Chondrocyte (in vitro differentiated cells): ENCODE measurements around the gene CPXM2. TPM values are rescaled to one million over a fixed set of nuclear protein-coding genes. Genes with fewer than 3 reads are reported as not detected.

Source experiments
- DNase-seq: peaks from one replicate; pipeline ENCODE4 v3.0.0; 2021; ENCODE audit warnings: mixed read lengths, low spot score
- H3K27ac Mint-ChIP-seq: one replicate; pipeline ENCODE4 v1.8.0; 2021; ENCODE audit warnings: mild to moderate bottlenecking, moderate library complexity, mixed read lengths; ENCODE audit not compliant: unreplicated experiment
- H3K27me3 Mint-ChIP-seq: 2 replicates; pipeline ENCODE4 v1.8.0; 2021; ENCODE audit warnings: low read depth, mixed read lengths
- H3K36me3 Mint-ChIP-seq: 2 replicates; pipeline ENCODE4 v1.8.0; 2021; ENCODE audit warnings: low read depth, mixed read lengths
- H3K4me1 Mint-ChIP-seq: 2 replicates; pipeline ENCODE4 v1.8.0; 2021; ENCODE audit warnings: low read depth, mild to moderate bottlenecking, mixed read lengths
- H3K4me3 Mint-ChIP-seq: one replicate; pipeline ENCODE4 v1.8.0; 2021; ENCODE audit warnings: mild to moderate bottlenecking, moderate library complexity, mixed read lengths; ENCODE audit not compliant: unreplicated experiment
- H3K9me3 Mint-ChIP-seq: 2 replicates; pipeline ENCODE4 v1.8.0; 2021; ENCODE audit warnings: low read depth, mixed read lengths
- total RNA-seq: library from RNA; stranded (reverse); gene quantifications from 3 replicates; pipeline ENCODE4 v1.2.1, GENCODE V29; 2021
- TF ChIP-seq, protein P1 (sequence below): fragments of 200-600 bp; sonication (generic); IDR thresholded peaks from 2 replicates; pipeline ENCODE4 v1.5.0; 2021; ENCODE audit warnings: antibody characterized with exemption, mild to moderate bottlenecking, moderate library complexity

Gene CPXM2
- total RNA-seq, 1 donor from 2014 or later: not detected

DNA sequence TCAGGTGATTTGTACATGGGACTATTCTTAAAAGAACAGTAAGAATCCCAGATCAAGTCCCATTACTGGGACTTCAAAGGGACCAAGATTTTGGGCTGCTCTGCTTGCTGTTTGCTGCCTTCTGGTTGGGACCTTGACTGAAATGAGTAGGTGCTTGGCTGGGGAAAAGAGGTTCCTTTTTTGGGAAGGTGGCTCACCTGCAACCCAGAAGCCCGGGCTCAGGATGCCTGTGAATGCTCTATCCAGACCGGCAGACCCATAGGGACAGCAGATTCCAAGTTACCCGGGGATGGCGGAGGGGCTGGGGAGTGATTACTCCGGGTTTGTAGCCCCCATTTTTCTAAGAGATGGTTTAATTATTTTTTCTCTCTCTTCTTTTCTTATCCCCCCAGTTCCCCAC is 104.0 kb downstream of the CPXM2 start:
- Mint-ChIP-seq H3K4me1 (no peaks in the 10 kb centered on the region), H3K9me3 (peaks cover 15% of the 10 kb centered on the region), H3K36me3 (no peaks in the 10 kb centered on the region), H3K27me3 (peaks cover 12% of the 10 kb centered on the region), H3K4me3 (no peak overlapping the region), H3K27ac (no peak overlapping the region)
- no peak for DNase-seq
- TF ChIP-seq, protein P1, sequence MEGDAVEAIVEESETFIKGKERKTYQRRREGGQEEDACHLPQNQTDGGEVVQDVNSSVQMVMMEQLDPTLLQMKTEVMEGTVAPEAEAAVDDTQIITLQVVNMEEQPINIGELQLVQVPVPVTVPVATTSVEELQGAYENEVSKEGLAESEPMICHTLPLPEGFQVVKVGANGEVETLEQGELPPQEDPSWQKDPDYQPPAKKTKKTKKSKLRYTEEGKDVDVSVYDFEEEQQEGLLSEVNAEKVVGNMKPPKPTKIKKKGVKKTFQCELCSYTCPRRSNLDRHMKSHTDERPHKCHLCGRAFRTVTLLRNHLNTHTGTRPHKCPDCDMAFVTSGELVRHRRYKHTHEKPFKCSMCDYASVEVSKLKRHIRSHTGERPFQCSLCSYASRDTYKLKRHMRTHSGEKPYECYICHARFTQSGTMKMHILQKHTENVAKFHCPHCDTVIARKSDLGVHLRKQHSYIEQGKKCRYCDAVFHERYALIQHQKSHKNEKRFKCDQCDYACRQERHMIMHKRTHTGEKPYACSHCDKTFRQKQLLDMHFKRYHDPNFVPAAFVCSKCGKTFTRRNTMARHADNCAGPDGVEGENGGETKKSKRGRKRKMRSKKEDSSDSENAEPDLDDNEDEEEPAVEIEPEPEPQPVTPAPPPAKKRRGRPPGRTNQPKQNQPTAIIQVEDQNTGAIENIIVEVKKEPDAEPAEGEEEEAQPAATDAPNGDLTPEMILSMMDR: no peak

DNA sequence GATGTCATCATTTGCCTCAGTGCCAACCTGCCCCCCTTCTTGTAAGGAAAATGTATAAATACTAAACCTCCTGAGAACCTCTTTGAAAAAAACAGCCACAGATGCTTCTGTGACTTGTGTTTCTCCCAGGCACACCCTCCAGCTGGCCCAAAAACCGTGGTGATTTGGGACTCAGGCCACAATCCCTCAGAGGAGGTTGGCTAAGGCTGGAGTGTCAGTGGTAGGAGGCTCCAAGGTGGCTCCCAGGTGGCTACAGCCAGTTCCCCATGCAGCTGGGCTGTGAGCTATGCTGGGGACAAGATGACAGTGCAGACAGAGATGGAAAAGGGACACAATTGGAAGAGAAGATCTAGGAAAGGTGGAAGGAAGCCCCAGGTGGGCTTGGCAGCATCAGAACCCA is 104.7 kb downstream of the CPXM2 start:
- Mint-ChIP-seq H3K27me3 (peaks cover 12% of the 10 kb centered on the region), H3K4me3 (no peak overlapping the region), H3K9me3 (peaks cover 14% of the 10 kb centered on the region), H3K4me1 (no peaks in the 10 kb centered on the region), H3K27ac (no peak overlapping the region), H3K36me3 (no peaks in the 10 kb centered on the region)
- TF ChIP-seq, protein P1: no peak
- DNase-seq: no peak

DNA sequence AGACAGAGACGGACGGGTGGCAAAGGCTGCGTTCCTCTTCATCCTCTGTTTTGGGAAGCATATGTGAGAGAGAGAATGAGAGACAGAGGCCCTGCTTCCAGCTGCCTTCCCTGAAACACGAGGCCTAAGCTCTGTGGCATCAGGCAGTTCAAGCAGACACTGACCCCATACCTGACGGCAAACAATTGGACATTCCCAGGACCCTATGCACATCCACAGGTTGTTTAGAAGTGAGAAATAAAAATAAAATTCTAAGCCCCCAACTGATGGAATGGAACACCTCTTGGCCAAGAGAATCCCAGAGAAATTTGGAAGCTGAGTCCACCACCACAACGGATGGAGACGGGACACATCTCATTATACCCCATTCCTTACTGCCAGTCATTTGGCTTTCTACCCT is 105.3 kb downstream of the CPXM2 start:
- H3K4me3 Mint-ChIP-seq: no peak overlapping the region
- TF ChIP-seq, protein P1: no peak
- no peak overlapping the region for H3K27ac Mint-ChIP-seq
- DNase-seq: no peak
- H3K27me3 Mint-ChIP-seq: peaks cover 14% of the 10 kb centered on the region
- H3K36me3 Mint-ChIP-seq: no peaks in the 10 kb centered on the region
- peaks cover 8% of the 10 kb centered on the region for H3K9me3 Mint-ChIP-seq
- no peaks in the 10 kb centered on the region for H3K4me1 Mint-ChIP-seq

DNA sequence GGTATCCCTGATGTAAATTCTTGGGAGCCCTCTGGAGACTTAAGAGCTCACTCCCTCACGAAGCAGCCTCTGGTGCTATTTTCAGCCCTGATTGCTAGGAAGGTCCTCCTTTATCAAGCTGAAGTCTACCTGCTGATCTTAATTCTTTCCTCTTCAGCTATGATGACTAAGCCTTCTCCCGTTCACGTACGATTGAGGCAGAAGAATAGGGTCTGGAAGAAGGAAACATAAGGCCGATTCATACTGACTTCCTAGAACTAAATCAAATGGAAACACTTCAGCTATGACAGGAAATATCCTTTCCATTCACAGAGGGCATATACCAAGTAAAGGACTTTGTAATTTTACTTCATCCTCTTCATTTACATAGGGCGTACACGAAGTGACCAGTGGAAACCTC is 107.0 kb downstream of the CPXM2 start:
- no peak for DNase-seq
- H3K4me1 Mint-ChIP-seq: no peaks in the 10 kb centered on the region
- TF ChIP-seq, protein P1: no peak
- H3K27ac Mint-ChIP-seq: no peak overlapping the region
- peaks cover 14% of the 10 kb centered on the region for H3K27me3 Mint-ChIP-seq
- H3K36me3 Mint-ChIP-seq: no peaks in the 10 kb centered on the region
- H3K9me3 Mint-ChIP-seq: no peaks in the 10 kb centered on the region
- H3K4me3 Mint-ChIP-seq: no peak overlapping the region

DNA sequence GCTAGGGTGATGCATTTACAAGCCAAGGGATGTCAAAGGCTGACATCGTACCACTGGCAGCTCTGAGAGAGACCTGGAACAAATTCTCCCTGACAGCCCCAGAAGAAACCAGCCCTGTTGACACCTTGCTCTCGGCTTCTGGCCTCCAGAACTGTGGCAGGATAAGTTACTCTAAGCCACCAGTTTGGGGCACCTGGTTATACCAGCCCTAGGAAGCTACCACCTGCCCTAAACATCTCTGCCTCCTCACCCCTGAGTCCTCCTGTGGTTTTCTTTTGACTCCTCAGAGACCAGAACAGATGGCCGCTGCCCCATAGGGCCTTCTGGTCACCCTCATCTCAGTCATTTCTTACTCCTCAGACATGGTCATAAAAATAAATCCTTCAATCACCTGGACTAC is 107.4 kb downstream of the CPXM2 start:
- Mint-ChIP-seq H3K27me3 (peaks cover 14% of the 10 kb centered on the region), H3K4me1 (no peaks in the 10 kb centered on the region)

More for the DNA sequence above, 107.4 kb downstream of the CPXM2 start:
- DNase-seq: no peak
- H3K4me3 Mint-ChIP-seq: no peak overlapping the region
- no peaks in the 10 kb centered on the region for H3K36me3 Mint-ChIP-seq
- H3K9me3 Mint-ChIP-seq: no peaks in the 10 kb centered on the region
- H3K27ac Mint-ChIP-seq: no peak overlapping the region
- TF ChIP-seq, protein P1: no peak
